Uterus (tissue), 2 donors: ENCODE data around the gene SUPT6H.

Experiments
- POLR2A ChIP-seq, 2 donors: fragments of 450-650 bp; IDR thresholded peaks; one replicate each; pipeline ENCODE4 v1.6.1; 2016; ENCODE audit warnings: antibody characterized with exemption in 2 of 2, mild to moderate bottlenecking in 1 of 2, moderate library complexity in 1 of 2
- TF ChIP-seq, protein P1 (sequence below), 4 experiments: fragments of 200-600 bp in 2 of 4; fragments of 450-650 bp in 2 of 4; sonication (generic) in 2 of 4; IDR thresholded peaks; one replicate each; pipeline ENCODE4 v1.5.1; 2016 to 2019; ENCODE audit warnings: antibody characterized with exemption in 4 of 4, mild to moderate bottlenecking in 2 of 4, moderate library complexity in 1 of 4

DNA sequence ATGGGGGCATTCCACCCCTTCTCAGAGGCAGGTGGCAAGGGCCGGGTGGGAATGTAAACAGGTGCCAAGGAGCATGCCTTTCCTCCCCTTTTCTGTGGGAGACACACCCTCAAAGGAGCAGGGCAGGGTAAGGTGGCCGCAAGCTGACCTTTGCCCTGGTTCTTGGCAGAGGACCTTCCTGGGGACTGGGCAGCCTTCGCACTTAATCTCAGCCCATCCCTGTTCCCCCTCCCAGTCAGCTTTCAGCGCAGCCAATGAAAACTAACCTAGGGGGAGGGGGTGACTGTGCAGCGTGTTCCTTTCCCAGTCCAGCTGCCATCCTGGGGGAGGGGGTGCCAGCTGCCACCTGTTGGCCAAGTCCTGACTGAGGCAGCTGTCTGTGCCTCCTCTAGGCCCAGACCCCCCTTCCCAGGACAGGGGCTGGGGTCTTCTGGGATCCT is 84.6 kb downstream of the SUPT6H start:
- TF ChIP-seq, protein P1, sequence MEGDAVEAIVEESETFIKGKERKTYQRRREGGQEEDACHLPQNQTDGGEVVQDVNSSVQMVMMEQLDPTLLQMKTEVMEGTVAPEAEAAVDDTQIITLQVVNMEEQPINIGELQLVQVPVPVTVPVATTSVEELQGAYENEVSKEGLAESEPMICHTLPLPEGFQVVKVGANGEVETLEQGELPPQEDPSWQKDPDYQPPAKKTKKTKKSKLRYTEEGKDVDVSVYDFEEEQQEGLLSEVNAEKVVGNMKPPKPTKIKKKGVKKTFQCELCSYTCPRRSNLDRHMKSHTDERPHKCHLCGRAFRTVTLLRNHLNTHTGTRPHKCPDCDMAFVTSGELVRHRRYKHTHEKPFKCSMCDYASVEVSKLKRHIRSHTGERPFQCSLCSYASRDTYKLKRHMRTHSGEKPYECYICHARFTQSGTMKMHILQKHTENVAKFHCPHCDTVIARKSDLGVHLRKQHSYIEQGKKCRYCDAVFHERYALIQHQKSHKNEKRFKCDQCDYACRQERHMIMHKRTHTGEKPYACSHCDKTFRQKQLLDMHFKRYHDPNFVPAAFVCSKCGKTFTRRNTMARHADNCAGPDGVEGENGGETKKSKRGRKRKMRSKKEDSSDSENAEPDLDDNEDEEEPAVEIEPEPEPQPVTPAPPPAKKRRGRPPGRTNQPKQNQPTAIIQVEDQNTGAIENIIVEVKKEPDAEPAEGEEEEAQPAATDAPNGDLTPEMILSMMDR (IDR thresholded peaks at IDR 0.05): no peak
- TF ChIP-seq POLR2A (IDR thresholded peaks at IDR 0.05): no peak
